Endothelial cell of umbilical vein (primary cell): ENCODE data around the gene FMO2. TPM values are rescaled to one million over a fixed set of nuclear protein-coding genes. Genes with fewer than 3 reads are reported as not detected.

ENCODE experiments used
- BruUV-seq: library from RNA; stranded (reverse); fragments of 400-500 nt; replicated peaks from 2 replicates; lab custom pipeline; 2021; lab: Mats Ljungman, UMichigan
- CTCF ChIA-PET: fragments of 300-600, 350-600 bp; sonication (Branson Sonifier 250); formaldehyde crosslinking; loops from one replicate; lab custom pipeline; 2021; ENCODE audit warnings: antibody characterized with exemption, inconsistent platforms; lab: Charles Lee
- POLR2A ChIA-PET: fragments of 300-600, 350-600 bp; sonication (Branson Sonifier 250); formaldehyde crosslinking; loops from one replicate; lab custom pipeline; 2021; ENCODE audit warnings: antibody characterized with exemption, inconsistent platforms; lab: Charles Lee
- DNase-seq: peaks from one replicate; pipeline ENCODE4 v3.0.0-alpha.2; 2011; ENCODE audit warnings: low read depth, low spot score
- FAIRE-seq: peaks from 2 replicates; lab custom pipeline; 2011; peaks lifted over from hg19 to GRCh38; lab: Jason Lieb, UNC
- H2AFZ ChIP-seq: 2 replicates; pipeline ENCODE4 v1.6.0; 2012; ENCODE audit warnings: low read depth, low read length, control low read depth, inconsistent platforms
- H3K27ac ChIP-seq: 2 replicates; pipeline ENCODE4 v1.5.1; 2011; ENCODE audit warnings: low read depth, mild to moderate bottlenecking, control low read depth, low read length, moderate library complexity; ENCODE audit not compliant: insufficient read depth
- H3K27me3 ChIP-seq, 2 experiments: 2 replicates each; pipeline versions ENCODE4 v1.6.0 to v1.6.1; 2011; ENCODE audit warnings: low read length in 2 of 2, mixed read lengths in 1 of 2; ENCODE audit not compliant: control insufficient read depth in 2 of 2, insufficient read depth in 2 of 2
- H3K36me3 ChIP-seq, 2 experiments: 2 replicates in 1 of 2; 3 replicates in 1 of 2; pipeline ENCODE4 v1.5.1; 2011; ENCODE audit warnings: low read length in 2 of 2, mild to moderate bottlenecking in 1 of 2, moderate library complexity in 1 of 2; ENCODE audit not compliant: control insufficient read depth in 2 of 2, insufficient read depth in 2 of 2; ENCODE audit errors: extremely low read depth in 1 of 2
- H3K4me1 ChIP-seq: 3 replicates; pipeline ENCODE4 v1.5.1; 2011; ENCODE audit warnings: mild to moderate bottlenecking, low read length; ENCODE audit not compliant: control insufficient read depth, insufficient read depth; ENCODE audit errors: extremely low read depth
- H3K4me2 ChIP-seq: 2 replicates; pipeline ENCODE4 v1.6.1; 2011; ENCODE audit warnings: low read length, control low read depth, mixed read lengths; ENCODE audit not compliant: insufficient read depth
- H3K4me3 ChIP-seq, 3 experiments: fragments of 200-600 bp in 1 of 3; sonication (generic), shearing (Covaris generic) in 1 of 3; replicated peaks in 1 of 3; 2 replicates each; pipeline ENCODE4 v1.5.1; 2011 to 2016; ENCODE audit warnings: control low read depth in 3 of 3, low read length in 3 of 3, mild to moderate bottlenecking in 2 of 3, inconsistent platforms in 1 of 3, low read depth in 1 of 3, moderate library complexity in 1 of 3; ENCODE audit not compliant: insufficient read depth in 1 of 3
- H3K79me2 ChIP-seq: 2 replicates; pipeline ENCODE4 v1.6.0; 2012; ENCODE audit warnings: low read length, inconsistent platforms; ENCODE audit not compliant: control insufficient read depth, insufficient read depth
- H3K9ac ChIP-seq: replicated peaks from 2 replicates; pipeline ENCODE3; 2011; ENCODE audit warnings: low read length, control low read depth; ENCODE audit not compliant: insufficient read depth; ENCODE audit errors: extremely low read depth
- H3K9me1 ChIP-seq: replicated peaks from 3 replicates; pipeline ENCODE4 v1.6.0; 2011; ENCODE audit warnings: mild to moderate bottlenecking, low read length; ENCODE audit not compliant: control insufficient read depth, insufficient read depth; ENCODE audit errors: extremely low read depth
- H3K9me3 ChIP-seq: replicated peaks from 2 replicates; pipeline ENCODE4 v1.5.1; 2012; ENCODE audit warnings: low read length, inconsistent platforms; ENCODE audit not compliant: control insufficient read depth, insufficient read depth
- H4K20me1 ChIP-seq: replicated peaks from 2 replicates; pipeline ENCODE3; 2011; ENCODE audit warnings: mild to moderate bottlenecking, low read length; ENCODE audit not compliant: control insufficient read depth, insufficient read depth; ENCODE audit errors: extremely low read depth
- EZH2 ChIP-seq: IDR thresholded peaks from 2 replicates; pipeline ENCODE4 v1.6.1; 2012; ENCODE audit warnings: borderline replicate concordance, low read depth, mild to moderate bottlenecking, moderate library complexity, low read length, inconsistent platforms; ENCODE audit not compliant: severe bottlenecking
- FOS ChIP-seq: IDR thresholded peaks from 2 replicates; pipeline ENCODE4 v1.6.1; 2011; ENCODE audit warnings: mild to moderate bottlenecking, low read length, moderate library complexity, borderline replicate concordance; ENCODE audit not compliant: insufficient read depth
- GATA2 ChIP-seq: IDR thresholded peaks from 2 replicates; pipeline ENCODE4 v1.7.0; 2011; ENCODE audit warnings: low read depth, mild to moderate bottlenecking, moderate library complexity, mixed read lengths, low read length; ENCODE audit not compliant: insufficient read length, insufficient read depth
- JUN ChIP-seq: IDR thresholded peaks from 2 replicates; pipeline ENCODE4 v1.6.1; 2011; ENCODE audit warnings: borderline replicate concordance, low read depth; ENCODE audit not compliant: insufficient read length, insufficient read depth
- MYC ChIP-seq: IDR thresholded peaks from one replicate; pipeline ENCODE4 v1.6.1; 2011; ENCODE audit warnings: mild to moderate bottlenecking, low read depth, low read length
- POLR2A ChIP-seq: IDR thresholded peaks from 2 replicates; pipeline ENCODE4 v1.6.1; 2012; ENCODE audit warnings: low read depth, mild to moderate bottlenecking, control low read depth, low read length
- POLR2AphosphoS5 ChIP-seq: IDR thresholded peaks from 2 replicates; pipeline ENCODE4 v1.6.1; 2012; ENCODE audit warnings: low read depth, mild to moderate bottlenecking, control low read depth, low read length, moderate library complexity; ENCODE audit not compliant: insufficient read depth
- dilution Hi-C: fragments of 300-500 bp; cut with MboI; formaldehyde crosslinking; loops from one replicate; pipeline ENCODE4 v1.15.0; 2019; ENCODE audit warnings: low sequenced_read_pairs; ENCODE audit not compliant: extremely low pct_ligation_motif_present
- intact Hi-C: fragments of 100-400 bp; cut with micrococcal nuclease; formaldehyde crosslinking; loops from one replicate; pipeline ENCODE4 v1.10.0; 2022
- polyA plus RNA-seq, 4 experiments: library from polyadenylated mRNA; depleted of rRNA in 3 of 4; stranded (reverse) in 3 of 4; unstranded in 1 of 4; fragments of >200 nt; gene quantifications; 2 replicates each; pipeline versions ENCODE4 v1.2.1 to v1.2.3, GENCODE V29; 2011 to 2012; ENCODE audit warnings: missing spikeins in 1 of 4
- total RNA-seq: library from RNA; stranded (reverse); gene quantifications from 2 replicates; pipeline ENCODE4 v1.2.3, GENCODE V29; 2021
- TF ChIP-seq, protein P1 (sequence below), 2 donors: IDR thresholded peaks; 1 replicate in 1 of 2; 2 replicates in 1 of 2; pipeline ENCODE4 v1.5.1; 2011; ENCODE audit warnings: low read length in 2 of 2, mild to moderate bottlenecking in 2 of 2, moderate library complexity in 2 of 2, control low read depth in 1 of 2, inconsistent platforms in 1 of 2, low read depth in 1 of 2; ENCODE audit not compliant: insufficient read depth in 1 of 2; ENCODE audit errors: extremely low read depth in 1 of 2

Gene FMO2
- total and polyA plus RNA-seq, 2 donors (not counting 3 experiments of a cell fraction or from before 2014, with no cell fraction given) = not detected

DNA sequence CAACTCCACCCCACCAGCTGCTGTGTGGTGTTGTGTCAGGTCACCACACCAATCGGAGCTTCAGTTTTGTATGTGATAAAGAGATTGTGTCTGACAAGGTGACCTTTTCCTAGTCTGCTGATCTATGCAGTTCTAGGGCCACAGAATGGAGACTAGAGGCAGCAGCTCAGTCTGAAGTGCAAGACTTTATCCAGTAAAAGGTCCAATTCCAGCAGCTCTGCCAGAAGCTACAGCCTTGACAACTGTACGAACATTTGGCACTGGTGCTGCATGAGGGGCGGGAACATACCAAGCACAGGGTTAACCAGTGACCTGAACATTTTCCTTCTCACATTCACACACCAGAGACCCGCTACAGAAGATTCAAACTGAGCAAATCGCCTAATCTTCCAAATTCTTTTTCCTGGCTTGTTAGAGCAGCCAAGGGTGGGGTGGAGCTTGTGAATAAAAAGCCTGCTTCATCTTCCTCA, 72.5 kb downstream of the FMO2 start:
- Histone ChIP-seq H3K27me3 (no peaks in the 10 kb centered on the region), H3K4me1 (no peaks in the 10 kb centered on the region), H2AFZ (no peak overlapping the region), H3K9ac (no peak overlapping the region), H3K79me2 (no peaks in the 10 kb centered on the region), H3K9me1 (no peaks in the 10 kb centered on the region), H3K36me3 (no peaks in the 10 kb centered on the region), H3K4me3 (no peak overlapping the region), H3K9me3 (no peaks in the 10 kb centered on the region), H4K20me1 (no peaks in the 10 kb centered on the region), H3K4me2 (no peak overlapping the region), H3K27ac (no peak overlapping the region)
- FAIRE-seq = no peak
- BruUV-seq = no TSS peak
- ChIA-PET CTCF (interaction anchor here (0.8 to 2.9 kb wide), 4 partner anchors 12 to 56 kb away, joined by 3 to 19 read pairs (median 4); partner anchors contain the start of gene FMO4), POLR2A (no interaction called here)
- no peak for DNase-seq
- no peak for TF ChIP-seq POLR2AphosphoS5
- no peak for TF ChIP-seq JUN
- TF ChIP-seq GATA2 = no peak
- TF ChIP-seq POLR2A = no peak
- no peak for TF ChIP-seq EZH2
- TF ChIP-seq MYC = no peak
- TF ChIP-seq, protein P1, sequence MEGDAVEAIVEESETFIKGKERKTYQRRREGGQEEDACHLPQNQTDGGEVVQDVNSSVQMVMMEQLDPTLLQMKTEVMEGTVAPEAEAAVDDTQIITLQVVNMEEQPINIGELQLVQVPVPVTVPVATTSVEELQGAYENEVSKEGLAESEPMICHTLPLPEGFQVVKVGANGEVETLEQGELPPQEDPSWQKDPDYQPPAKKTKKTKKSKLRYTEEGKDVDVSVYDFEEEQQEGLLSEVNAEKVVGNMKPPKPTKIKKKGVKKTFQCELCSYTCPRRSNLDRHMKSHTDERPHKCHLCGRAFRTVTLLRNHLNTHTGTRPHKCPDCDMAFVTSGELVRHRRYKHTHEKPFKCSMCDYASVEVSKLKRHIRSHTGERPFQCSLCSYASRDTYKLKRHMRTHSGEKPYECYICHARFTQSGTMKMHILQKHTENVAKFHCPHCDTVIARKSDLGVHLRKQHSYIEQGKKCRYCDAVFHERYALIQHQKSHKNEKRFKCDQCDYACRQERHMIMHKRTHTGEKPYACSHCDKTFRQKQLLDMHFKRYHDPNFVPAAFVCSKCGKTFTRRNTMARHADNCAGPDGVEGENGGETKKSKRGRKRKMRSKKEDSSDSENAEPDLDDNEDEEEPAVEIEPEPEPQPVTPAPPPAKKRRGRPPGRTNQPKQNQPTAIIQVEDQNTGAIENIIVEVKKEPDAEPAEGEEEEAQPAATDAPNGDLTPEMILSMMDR (IDR thresholded peaks at IDR 0.05; ENCODE audit: extremely low read depth in 1 of 2, insufficient read depth in 1 of 2, low read depth in 1 of 2, low read length in 2 of 2) = no peak
- no peak for TF ChIP-seq FOS
- dilution Hi-C loops = no loop called here
- intact Hi-C loops = no loop called here
